Neural cell (in vitro differentiated cells): ENCODE results near the gene PLAC8L1. TPM values are rescaled to one million over a fixed set of nuclear protein-coding genes. Genes with fewer than 3 reads are reported as not detected.

Experiments used
- H2AFZ ChIP-seq: fragments of 200-600, 300-800 bp; sonication (generic), shearing (Covaris generic); 2 replicates; pipeline ENCODE4 v1.6.0; 2014; ENCODE audit warnings: low read depth, mild to moderate bottlenecking, antibody characterized with exemption, low read length, moderate library complexity
- H3F3A ChIP-seq: fragments of 200-600 bp; shearing (Covaris generic); 2 replicates; pipeline ENCODE4 v1.6.1; 2016; ENCODE audit warnings: mild to moderate bottlenecking, moderate library complexity, mixed read lengths, antibody characterized with exemption, low read length; ENCODE audit not compliant: insufficient read depth, poor library complexity, severe bottlenecking
- H3K27ac ChIP-seq: fragments of 200-600, 300-800 bp; sonication (generic), shearing (Covaris generic); 2 replicates; pipeline ENCODE4 v1.5.1; 2014; ENCODE audit warnings: mild to moderate bottlenecking, low read length, moderate library complexity
- H3K27me3 ChIP-seq: fragments of 300-800, 200-600 bp; sonication (generic), shearing (Covaris generic); 2 replicates; pipeline ENCODE4 v1.6.0; 2014; ENCODE audit warnings: mild to moderate bottlenecking, low read depth, low read length, moderate library complexity; ENCODE audit not compliant: insufficient read depth
- H3K36me3 ChIP-seq: fragments of 300-800, 200-600 bp; sonication (generic), shearing (Covaris generic); 2 replicates; pipeline ENCODE4 v1.5.1; 2014; ENCODE audit warnings: mild to moderate bottlenecking, antibody characterized with exemption, low read length, moderate library complexity; ENCODE audit not compliant: insufficient read depth
- H3K4me2 ChIP-seq: fragments of 300-800, 200-600 bp; sonication (generic), shearing (Covaris generic); 2 replicates; pipeline ENCODE4 v1.6.0; 2014; ENCODE audit warnings: mild to moderate bottlenecking, low read length
- H3K4me3 ChIP-seq: fragments of 300-800, 200-600 bp; sonication (generic), shearing (Covaris generic); 2 replicates; pipeline ENCODE4 v1.5.1; 2014; ENCODE audit warnings: mild to moderate bottlenecking, low read length, moderate library complexity
- H3K79me2 ChIP-seq: fragments of 200-600 bp; shearing (Covaris generic); replicated peaks from 2 replicates; pipeline ENCODE4 v1.6.0; 2014; ENCODE audit warnings: mild to moderate bottlenecking, low read length, moderate library complexity; ENCODE audit not compliant: insufficient read depth
- H3K9ac ChIP-seq: fragments of 300-800, 200-600 bp; sonication (generic), shearing (Covaris generic); 2 replicates; pipeline ENCODE4 v1.6.1; 2016; ENCODE audit warnings: mild to moderate bottlenecking, low read length, mixed read lengths
- H3K9me2 ChIP-seq: fragments of 200-600 bp; shearing (Covaris generic); 2 replicates; pipeline ENCODE4 v1.6.1; 2016; ENCODE audit warnings: mild to moderate bottlenecking, low read length, mixed read lengths; ENCODE audit not compliant: insufficient read depth
- H3K9me3 ChIP-seq: fragments of 200-600, 300-800 bp; sonication (generic), shearing (Covaris generic); 2 replicates; pipeline ENCODE4 v1.6.1; 2016; ENCODE audit warnings: mild to moderate bottlenecking, mixed run types, low read length, moderate library complexity, mixed read lengths
- H4K20me1 ChIP-seq: fragments of 200-600 bp; shearing (Covaris generic); 2 replicates; pipeline ENCODE4 v1.6.1; 2016; ENCODE audit warnings: mild to moderate bottlenecking, mixed run types; ENCODE audit not compliant: insufficient read depth
- EP300 ChIP-seq: fragments of 450-650 bp; conservative IDR thresholded peaks from 2 replicates; pipeline ENCODE4 v1.6.1; 2014; ENCODE audit warnings: antibody characterized with exemption, mild to moderate bottlenecking, moderate library complexity; ENCODE audit not compliant: poor library complexity, severe bottlenecking
- EZH2 ChIP-seq: fragments of 200-600, 300-800 bp; shearing (Covaris generic), sonication (generic); IDR thresholded peaks from 2 replicates; pipeline ENCODE4 v1.6.1; 2014; ENCODE audit warnings: antibody characterized with exemption, low read length, borderline replicate concordance, mild to moderate bottlenecking; ENCODE audit not compliant: insufficient read depth, poor library complexity, severe bottlenecking
- MXI1 ChIP-seq: fragments of 450-650 bp; conservative IDR thresholded peaks from 2 replicates; pipeline ENCODE4 v1.6.1; 2014; ENCODE audit warnings: antibody characterized with exemption, mild to moderate bottlenecking; ENCODE audit not compliant: poor library complexity, severe bottlenecking
- POLR2AphosphoS5 ChIP-seq: IDR thresholded peaks from 2 replicates; pipeline ENCODE4 v1.6.1; 2012
- RAD21 ChIP-seq: fragments of 450-650 bp; conservative IDR thresholded peaks from 2 replicates; pipeline ENCODE4 v1.6.1; 2014; ENCODE audit warnings: antibody characterized with exemption, mild to moderate bottlenecking, moderate library complexity
- SMC3 ChIP-seq: fragments of 450-650 bp; conservative IDR thresholded peaks from 2 replicates; pipeline ENCODE4 v1.6.1; 2014; ENCODE audit warnings: antibody characterized with exemption, mild to moderate bottlenecking, moderate library complexity; ENCODE audit not compliant: poor library complexity
- TAF1 ChIP-seq: IDR thresholded peaks from 2 replicates; pipeline ENCODE4 v1.6.1; 2012; ENCODE audit warnings: low read depth
- polyA plus RNA-seq: library from polyadenylated mRNA; depleted of rRNA; stranded (reverse); fragments of >200 nt; gene quantifications from 2 replicates; pipeline ENCODE4 v1.2.3, GENCODE V29; 2014
- TF ChIP-seq, protein P1 (sequence below): fragments of 450-650 bp; IDR thresholded peaks from 2 replicates; pipeline ENCODE4 v1.5.1; 2014; ENCODE audit warnings: antibody characterized with exemption, mild to moderate bottlenecking, moderate library complexity; ENCODE audit not compliant: poor library complexity, severe bottlenecking
- TF ChIP-seq, protein P2 (sequence below): IDR thresholded peaks from 2 replicates; pipeline ENCODE4 v1.6.1; 2012; ENCODE audit warnings: borderline replicate concordance

The PLAC8L1 gene
- polyA plus RNA-seq, 1 donor from 2014 or later = 0.93 TPM

GRCh38 chr5:146059460-146060220 is 45.7 kb downstream of the PLAC8L1 start:
- H3K4me3 ChIP-seq = no peak overlapping the region
- H3K27me3 ChIP-seq = no peaks in the 10 kb centered on the region
- H3F3A ChIP-seq = no peaks in the 10 kb centered on the region
- no peaks in the 10 kb centered on the region for H3K36me3 ChIP-seq
- H3K27ac ChIP-seq = no peak overlapping the region
- H4K20me1 ChIP-seq = no peaks in the 10 kb centered on the region
- no peak for TF ChIP-seq TAF1
- TF ChIP-seq, protein P1, sequence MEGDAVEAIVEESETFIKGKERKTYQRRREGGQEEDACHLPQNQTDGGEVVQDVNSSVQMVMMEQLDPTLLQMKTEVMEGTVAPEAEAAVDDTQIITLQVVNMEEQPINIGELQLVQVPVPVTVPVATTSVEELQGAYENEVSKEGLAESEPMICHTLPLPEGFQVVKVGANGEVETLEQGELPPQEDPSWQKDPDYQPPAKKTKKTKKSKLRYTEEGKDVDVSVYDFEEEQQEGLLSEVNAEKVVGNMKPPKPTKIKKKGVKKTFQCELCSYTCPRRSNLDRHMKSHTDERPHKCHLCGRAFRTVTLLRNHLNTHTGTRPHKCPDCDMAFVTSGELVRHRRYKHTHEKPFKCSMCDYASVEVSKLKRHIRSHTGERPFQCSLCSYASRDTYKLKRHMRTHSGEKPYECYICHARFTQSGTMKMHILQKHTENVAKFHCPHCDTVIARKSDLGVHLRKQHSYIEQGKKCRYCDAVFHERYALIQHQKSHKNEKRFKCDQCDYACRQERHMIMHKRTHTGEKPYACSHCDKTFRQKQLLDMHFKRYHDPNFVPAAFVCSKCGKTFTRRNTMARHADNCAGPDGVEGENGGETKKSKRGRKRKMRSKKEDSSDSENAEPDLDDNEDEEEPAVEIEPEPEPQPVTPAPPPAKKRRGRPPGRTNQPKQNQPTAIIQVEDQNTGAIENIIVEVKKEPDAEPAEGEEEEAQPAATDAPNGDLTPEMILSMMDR = no peak
- TF ChIP-seq, protein P2, sequence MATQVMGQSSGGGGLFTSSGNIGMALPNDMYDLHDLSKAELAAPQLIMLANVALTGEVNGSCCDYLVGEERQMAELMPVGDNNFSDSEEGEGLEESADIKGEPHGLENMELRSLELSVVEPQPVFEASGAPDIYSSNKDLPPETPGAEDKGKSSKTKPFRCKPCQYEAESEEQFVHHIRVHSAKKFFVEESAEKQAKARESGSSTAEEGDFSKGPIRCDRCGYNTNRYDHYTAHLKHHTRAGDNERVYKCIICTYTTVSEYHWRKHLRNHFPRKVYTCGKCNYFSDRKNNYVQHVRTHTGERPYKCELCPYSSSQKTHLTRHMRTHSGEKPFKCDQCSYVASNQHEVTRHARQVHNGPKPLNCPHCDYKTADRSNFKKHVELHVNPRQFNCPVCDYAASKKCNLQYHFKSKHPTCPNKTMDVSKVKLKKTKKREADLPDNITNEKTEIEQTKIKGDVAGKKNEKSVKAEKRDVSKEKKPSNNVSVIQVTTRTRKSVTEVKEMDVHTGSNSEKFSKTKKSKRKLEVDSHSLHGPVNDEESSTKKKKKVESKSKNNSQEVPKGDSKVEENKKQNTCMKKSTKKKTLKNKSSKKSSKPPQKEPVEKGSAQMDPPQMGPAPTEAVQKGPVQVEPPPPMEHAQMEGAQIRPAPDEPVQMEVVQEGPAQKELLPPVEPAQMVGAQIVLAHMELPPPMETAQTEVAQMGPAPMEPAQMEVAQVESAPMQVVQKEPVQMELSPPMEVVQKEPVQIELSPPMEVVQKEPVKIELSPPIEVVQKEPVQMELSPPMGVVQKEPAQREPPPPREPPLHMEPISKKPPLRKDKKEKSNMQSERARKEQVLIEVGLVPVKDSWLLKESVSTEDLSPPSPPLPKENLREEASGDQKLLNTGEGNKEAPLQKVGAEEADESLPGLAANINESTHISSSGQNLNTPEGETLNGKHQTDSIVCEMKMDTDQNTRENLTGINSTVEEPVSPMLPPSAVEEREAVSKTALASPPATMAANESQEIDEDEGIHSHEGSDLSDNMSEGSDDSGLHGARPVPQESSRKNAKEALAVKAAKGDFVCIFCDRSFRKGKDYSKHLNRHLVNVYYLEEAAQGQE = no peak
- TF ChIP-seq EZH2 = no peak
- TF ChIP-seq RAD21 = no peak
- TF ChIP-seq MXI1 = no peak
- TF ChIP-seq EP300 = no peak
- TF ChIP-seq POLR2AphosphoS5 = no peak
- no peak for TF ChIP-seq SMC3
- H3K9ac ChIP-seq = no peak overlapping the region
- H3K9me3 ChIP-seq = no peaks in the 10 kb centered on the region
- H3K79me2 ChIP-seq = no peaks in the 10 kb centered on the region
- H3K4me2 ChIP-seq = no peak overlapping the region
- no peaks in the 10 kb centered on the region for H3K9me2 ChIP-seq
- H2AFZ ChIP-seq = peak overlapping the region; percentile 3

DNA sequence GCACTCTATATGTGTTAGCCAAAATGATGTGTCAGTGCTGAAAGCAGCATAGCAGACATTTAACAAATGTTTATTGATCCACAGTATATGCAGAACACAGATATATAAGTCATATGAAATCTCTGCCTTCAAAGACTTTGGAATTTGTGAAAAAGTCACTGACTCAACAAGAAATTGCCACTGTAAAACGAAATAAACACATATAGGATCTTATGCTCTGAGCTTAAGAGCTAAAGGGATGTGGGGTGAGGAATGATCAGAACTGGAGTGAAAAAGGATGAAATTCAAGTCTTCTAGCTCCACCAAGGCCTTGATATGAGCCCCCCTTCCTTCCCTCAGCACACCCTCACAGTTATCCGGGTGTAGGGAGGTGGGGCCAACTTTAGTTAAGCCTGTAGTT is 49.9 kb downstream of the PLAC8L1 start:
- H3K27me3 ChIP-seq = no peaks in the 10 kb centered on the region
- TF ChIP-seq RAD21 (no peak), EP300 (no peak), MXI1 (no peak), SMC3 (no peak), EZH2 (no peak), POLR2AphosphoS5 (no peak), TAF1 (no peak)
- TF ChIP-seq, protein P1 = no peak
- TF ChIP-seq, protein P2 = no peak
- H3K4me2 ChIP-seq = no peak overlapping the region
- H3K36me3 ChIP-seq = no peaks in the 10 kb centered on the region
- no peak overlapping the region for H2AFZ ChIP-seq
- no peak overlapping the region for H3K27ac ChIP-seq
- H3K9ac ChIP-seq = no peak overlapping the region
- H3K79me2 ChIP-seq = no peaks in the 10 kb centered on the region
- no peak overlapping the region for H3K4me3 ChIP-seq
- no peaks in the 10 kb centered on the region for H3K9me3 ChIP-seq
- no peaks in the 10 kb centered on the region for H3K9me2 ChIP-seq
- no peaks in the 10 kb centered on the region for H3F3A ChIP-seq
- H4K20me1 ChIP-seq = no peaks in the 10 kb centered on the region
